K562 (cell line): ENCODE data around the gene OLFML3.

Experiments used
- CTCF ChIP-seq, 3 experiments: IDR thresholded peaks in 2 of 3; conservative IDR thresholded peaks in 1 of 3; 2 replicates each; pipeline ENCODE4 v1.5.1; 2011 to 2012; ENCODE audit warnings: low read length in 3 of 3, mild to moderate bottlenecking in 3 of 3, control low read depth in 2 of 3, improper control_type of control experiment in 1 of 3, inconsistent platforms in 1 of 3, low read depth in 1 of 3, mixed read lengths in 1 of 3, moderate library complexity in 1 of 3; ENCODE audit not compliant: insufficient read depth in 2 of 3
- IFI16 ChIP-seq: fragments of 250-450 bp; sonication (Bioruptor Pico); IDR thresholded peaks from 2 replicates; pipeline ENCODE4 v2.1.2; 2022; ENCODE audit warnings: mild to moderate bottlenecking, inconsistent platforms
- JUND ChIP-seq, 2 experiments: IDR thresholded peaks; 2 replicates in 1 of 2; 3 replicates in 1 of 2; pipeline ENCODE4 v1.6.1; 2011; ENCODE audit warnings: borderline replicate concordance in 2 of 2, low read depth in 2 of 2, low read length in 2 of 2, improper control_type of control experiment in 1 of 2, missing biosample characterization in 1 of 2, missing genetic modification characterization in 1 of 2, missing genetic modification reagents in 1 of 2
- MEF2A ChIP-seq: IDR thresholded peaks from 2 replicates; pipeline ENCODE4 v1.6.1; 2011; ENCODE audit warnings: low read depth, mild to moderate bottlenecking, low read length, moderate library complexity; ENCODE audit not compliant: control insufficient read depth
- MYC ChIP-seq, 2 experiments: fragments of 250-450 bp in 1 of 2; sonication (Bioruptor Pico) in 1 of 2; IDR thresholded peaks; 2 replicates each; pipeline versions ENCODE4 v1.5.1 to v1.6.1; 2012 to 2021; ENCODE audit warnings: low read depth in 2 of 2, borderline replicate concordance in 1 of 2, improper control_type of control experiment in 1 of 2, low read length in 1 of 2, mild to moderate bottlenecking in 1 of 2, moderate library complexity in 1 of 2
- RAD21 ChIP-seq, 2 experiments: fragments of 250-450 bp in 1 of 2; fragments of 450-650 bp in 1 of 2; sonication (Bioruptor Pico) in 1 of 2; formaldehyde crosslinking in 1 of 2; IDR thresholded peaks in 1 of 2; conservative IDR thresholded peaks in 1 of 2; 2 replicates each; pipeline versions ENCODE4 v1.4.0 to v1.8.0; 2020 to 2022; ENCODE audit warnings: mild to moderate bottlenecking in 2 of 2, moderate library complexity in 1 of 2
- SAFB ChIP-seq: fragments of 200-400 bp; formaldehyde crosslinking; IDR thresholded peaks from 2 replicates; pipeline ENCODE4 v1.6.1; 2017; ENCODE audit warnings: low read depth, low read length, borderline replicate concordance
- YBX1 ChIP-seq: fragments of 450-650 bp; IDR thresholded peaks from 2 replicates; pipeline ENCODE4 v1.7.1; 2016; ENCODE audit warnings: mild to moderate bottlenecking

GRCh38 chr1:113957984-113958383 lies 21.3 kb upstream of the OLFML3 start:
- TF ChIP-seq MYC (IDR thresholded peaks at IDR 0.05; ENCODE audit: low read depth, low read length), result no peak
- TF ChIP-seq MYC (CRISPR knock-in tag; IDR thresholded peaks at IDR 0.05; ENCODE audit: borderline replicate concordance, low read depth), result no peak
- no peak for TF ChIP-seq CTCF (IDR thresholded peaks at IDR 0.05 in 2 of 3, conservative IDR thresholded peaks at IDR 0.05 in 1 of 3; ENCODE audit: insufficient read depth in 2 of 3, low read depth in 1 of 3, low read length in 3 of 3)
- TF ChIP-seq MEF2A, result no peak
- no peak for TF ChIP-seq JUND (IDR thresholded peaks at IDR 0.05; ENCODE audit: borderline replicate concordance, low read depth, low read length)
- no peak for TF ChIP-seq JUND (tag; IDR thresholded peaks at IDR 0.05; ENCODE audit: borderline replicate concordance, low read depth, low read length)
- no peak for TF ChIP-seq RAD21 (CRISPR knock-in tag; conservative IDR thresholded peaks at IDR 0.05 in 1 of 2, IDR thresholded peaks at IDR 0.05 in 1 of 2)
- no peak for TF ChIP-seq SAFB
- TF ChIP-seq IFI16 (CRISPR knock-in tag), result no peak
- TF ChIP-seq YBX1, result no peak
